KMS-11 (cell line): ENCODE data around the gene GLRA1.

Source experiments
- H2AFZ ChIP-seq: fragments of 200-600 bp; sonication (generic); 2 replicates; pipeline ENCODE4 v1.6.1; 2016; ENCODE audit warnings: antibody characterized with exemption, mixed run types, low read depth
- H3K27ac ChIP-seq: fragments of 200-600 bp; sonication (generic); 2 replicates; pipeline ENCODE4 v1.6.1; 2016; ENCODE audit warnings: mild to moderate bottlenecking, mixed run types
- H3K27me3 ChIP-seq: fragments of 200-600 bp; sonication (generic); 2 replicates; pipeline ENCODE4 v1.6.1; 2017; ENCODE audit warnings: mild to moderate bottlenecking, low read depth, mixed run types, moderate library complexity; ENCODE audit not compliant: insufficient read depth
- H3K36me3 ChIP-seq: fragments of 200-600 bp; sonication (generic); 2 replicates; pipeline ENCODE4 v1.6.1; 2017; ENCODE audit warnings: mild to moderate bottlenecking, mixed run types; ENCODE audit not compliant: insufficient read depth
- H3K4me1 ChIP-seq: fragments of 200-600 bp; sonication (generic); 2 replicates; pipeline ENCODE4 v1.6.1; 2016; ENCODE audit warnings: mild to moderate bottlenecking, low read depth, mixed run types; ENCODE audit not compliant: poor library complexity, severe bottlenecking
- H3K4me2 ChIP-seq: fragments of 200-600 bp; sonication (generic); 2 replicates; pipeline ENCODE4 v1.7.0; 2016; ENCODE audit warnings: mild to moderate bottlenecking, mixed run types
- H3K4me3 ChIP-seq: fragments of 200-600 bp; sonication (generic); IDR thresholded peaks from 2 replicates; pipeline ENCODE4 v1.6.1; 2017; ENCODE audit warnings: low read depth, low read length, mixed read lengths; ENCODE audit not compliant: insufficient read depth
- H3K79me2 ChIP-seq: fragments of 200-600 bp; sonication (generic); 2 replicates; pipeline ENCODE4 v1.6.1; 2016; ENCODE audit warnings: low read depth, mixed run types; ENCODE audit not compliant: insufficient read depth
- H3K9ac ChIP-seq: fragments of 200-600 bp; sonication (generic); 2 replicates; pipeline ENCODE4 v1.6.1; 2016; ENCODE audit warnings: mild to moderate bottlenecking, mixed run types
- H4K20me1 ChIP-seq: fragments of 200-600 bp; sonication (generic); 2 replicates; pipeline ENCODE4 v1.6.1; 2016; ENCODE audit warnings: mild to moderate bottlenecking, mixed run types; ENCODE audit not compliant: insufficient read depth
- CTCF ChIP-seq: fragments of 200-600 bp; sonication (generic); conservative IDR thresholded peaks from 2 replicates; pipeline ENCODE4 v1.6.1; 2017; ENCODE audit warnings: low read depth, mild to moderate bottlenecking, antibody characterized with exemption, low read length, moderate library complexity, mixed read lengths

Gene GLRA1

GRCh38 chr5:151890299-151890698 lies 34.4 kb downstream of the GLRA1 start:
- no peak overlapping the region for H3K9ac ChIP-seq
- no peaks in the 10 kb centered on the region for H3K27me3 ChIP-seq
- H3K4me1 ChIP-seq = no peaks in the 10 kb centered on the region
- no peak overlapping the region for H3K4me3 ChIP-seq
- no peaks in the 10 kb centered on the region for H3K79me2 ChIP-seq
- H3K36me3 ChIP-seq = no peaks in the 10 kb centered on the region
- no peak overlapping the region for H3K27ac ChIP-seq
- no peak overlapping the region for H2AFZ ChIP-seq
- no peaks in the 10 kb centered on the region for H4K20me1 ChIP-seq
- no peak overlapping the region for H3K4me2 ChIP-seq
- TF ChIP-seq CTCF = no peak

- no peak for TF ChIP-seq CTCF
- Histone ChIP-seq H3K36me3 (no peaks in the 10 kb centered on the region), H3K4me3 (no peak overlapping the region), H3K9ac (no peak overlapping the region), H3K79me2 (no peaks in the 10 kb centered on the region), H3K4me2 (no peak overlapping the region), H2AFZ (no peak overlapping the region), H3K27me3 (no peaks in the 10 kb centered on the region), H3K4me1 (no peaks in the 10 kb centered on the region), H3K27ac (no peak overlapping the region), H4K20me1 (no peaks in the 10 kb centered on the region)
Measured at GRCh38 chr5:151889614-151890013, 35.0 kb downstream of the GLRA1 start.

- no peak overlapping the region for H3K27ac ChIP-seq
- TF ChIP-seq CTCF = no peak
- H3K4me3 ChIP-seq = no peak overlapping the region
- no peak overlapping the region for H3K4me2 ChIP-seq
- H3K4me1 ChIP-seq = no peaks in the 10 kb centered on the region
- H3K36me3 ChIP-seq = no peaks in the 10 kb centered on the region
- no peaks in the 10 kb centered on the region for H3K27me3 ChIP-seq
- H2AFZ ChIP-seq = no peak overlapping the region
- H3K79me2 ChIP-seq = no peaks in the 10 kb centered on the region
- H4K20me1 ChIP-seq = no peaks in the 10 kb centered on the region
- H3K9ac ChIP-seq = no peak overlapping the region
Measured at GRCh38 chr5:151886546-151887275, 37.9 kb downstream of the GLRA1 start.

GRCh38 chr5:151885138-151885908 lies 39.3 kb downstream of the GLRA1 start:
- H3K27ac ChIP-seq = no peak overlapping the region
- no peaks in the 10 kb centered on the region for H3K27me3 ChIP-seq
- no peaks in the 10 kb centered on the region for H4K20me1 ChIP-seq
- no peaks in the 10 kb centered on the region for H3K4me1 ChIP-seq
- TF ChIP-seq CTCF = no peak
- H3K9ac ChIP-seq = no peak overlapping the region
- no peaks in the 10 kb centered on the region for H3K79me2 ChIP-seq
- no peak overlapping the region for H3K4me3 ChIP-seq
- H3K36me3 ChIP-seq = no peaks in the 10 kb centered on the region
- no peak overlapping the region for H2AFZ ChIP-seq
- H3K4me2 ChIP-seq = no peak overlapping the region
